HG02973 (cell line): ENCODE measurements around the gene HOXA10.

ENCODE experiments used
- ATAC-seq: cut with Tn5 transposase; IDR thresholded peaks from one replicate; pipeline ENCODE4 v1.9.1; 2021; ENCODE audit warnings: moderate library complexity; ENCODE audit not compliant: unreplicated experiment

HOXA10 gene

DNA sequence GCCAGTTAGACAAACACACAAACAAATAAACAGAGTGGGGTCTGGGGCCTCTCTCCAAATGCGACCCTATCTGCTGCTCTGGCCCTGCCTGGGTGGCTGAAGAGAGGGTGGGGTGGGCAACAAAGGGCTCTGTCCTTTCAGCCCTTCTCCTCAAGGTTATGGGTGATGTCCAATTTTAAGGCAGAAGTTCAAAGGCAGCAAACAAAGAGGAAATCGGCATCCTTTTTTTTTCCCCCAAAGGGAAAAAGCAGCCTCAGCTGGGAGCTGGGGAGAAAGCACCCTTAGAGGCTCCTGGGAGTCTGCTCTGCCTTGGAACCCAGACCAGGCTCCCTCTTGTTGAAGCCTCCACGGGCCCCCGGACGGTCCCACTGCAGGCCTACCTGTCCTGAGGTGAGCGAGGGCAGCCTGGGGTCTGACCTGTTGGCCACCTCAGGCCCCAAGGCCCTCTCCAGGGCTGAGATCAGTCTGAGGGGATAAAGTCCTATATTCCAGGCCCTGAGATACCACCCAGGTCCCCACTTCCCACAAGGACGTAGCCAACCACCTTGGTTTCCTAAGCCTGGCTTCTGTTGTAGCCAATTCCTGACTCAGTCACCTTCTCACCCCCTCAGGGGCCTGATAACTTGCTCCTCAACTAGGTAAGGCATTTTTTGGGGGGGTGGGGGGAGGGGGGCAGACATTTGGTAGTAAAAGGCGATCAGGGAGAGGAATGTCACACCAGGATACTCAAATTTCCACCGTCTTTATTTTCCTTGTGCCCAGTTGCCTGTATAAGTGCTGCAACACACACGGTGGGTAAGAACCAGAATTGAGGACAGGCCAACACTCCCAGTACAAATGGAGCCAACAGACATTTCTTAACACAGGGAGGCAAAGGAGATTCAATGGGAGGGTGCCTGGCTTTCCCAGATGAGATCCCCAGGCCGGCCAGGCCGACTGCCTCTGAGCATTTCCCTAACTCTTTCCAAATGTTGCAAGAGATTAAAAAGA is 6.6 kb upstream of the HOXA10 start:
- ATAC-seq = no peak

DNA sequence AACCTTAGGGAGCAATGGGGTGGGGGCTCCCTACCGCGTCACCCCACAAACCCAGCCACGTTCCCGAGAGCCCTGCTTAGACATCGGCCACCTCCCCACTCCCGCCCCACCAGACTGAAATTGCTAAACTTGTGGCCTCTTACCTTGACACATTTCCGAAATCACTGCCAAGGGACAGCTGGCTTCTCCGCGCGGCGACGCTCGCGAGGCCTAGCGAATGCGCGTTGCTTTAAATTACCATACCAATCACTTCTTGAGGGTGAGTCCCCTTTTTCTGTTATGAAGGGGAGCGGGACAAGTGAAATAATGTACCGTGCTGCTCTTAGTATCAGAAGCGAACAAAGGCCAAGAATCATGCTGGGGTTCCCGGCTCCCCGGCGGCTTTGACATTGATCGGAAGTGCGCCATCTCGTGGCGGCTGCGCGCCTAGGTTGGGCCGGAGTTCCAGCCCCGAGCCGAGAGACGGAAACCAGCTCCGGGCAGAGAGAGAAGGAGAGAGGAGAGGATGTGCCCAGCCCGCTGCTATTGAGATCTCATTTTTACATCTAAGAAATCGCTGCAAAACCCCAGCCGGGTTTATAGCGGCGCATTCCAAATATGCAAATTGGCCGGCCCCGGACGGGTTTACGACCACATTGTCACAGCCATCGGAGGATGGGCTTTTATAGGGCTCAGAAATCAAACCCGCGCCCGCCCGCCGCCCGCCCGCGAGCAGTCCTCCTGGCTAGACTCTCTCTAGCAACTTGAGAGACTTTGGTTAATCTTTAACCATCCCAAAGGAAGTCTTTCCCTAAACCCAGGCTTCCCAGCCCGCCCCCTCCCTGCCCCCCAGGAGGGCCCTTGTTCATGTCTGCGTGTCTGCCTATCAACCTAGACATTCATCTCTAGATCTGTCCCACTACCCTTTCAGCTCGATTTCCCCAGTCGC is 5.6 kb upstream of the HOXA10 start:
- no peak for ATAC-seq

DNA sequence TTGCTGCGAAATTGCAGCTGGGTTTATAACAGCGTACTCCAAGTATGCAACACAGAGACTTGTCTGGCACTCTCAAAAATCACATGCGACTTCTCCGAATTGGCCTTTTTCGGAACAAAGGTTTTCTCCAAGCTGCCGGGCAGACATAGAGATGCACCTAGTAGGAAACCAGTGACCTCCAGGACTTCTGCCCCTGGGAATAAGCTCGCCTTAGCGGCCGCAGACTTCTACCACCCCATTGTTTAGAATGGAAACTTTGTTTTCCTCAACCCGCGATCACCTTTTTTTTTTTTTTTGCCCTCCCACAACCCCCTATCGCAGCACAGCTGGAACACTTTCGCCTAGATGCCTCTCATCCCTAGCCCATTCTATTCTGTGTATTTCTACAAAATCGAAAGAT is 4.9 kb upstream of the HOXA10 start:
- ATAC-seq = no peak

DNA sequence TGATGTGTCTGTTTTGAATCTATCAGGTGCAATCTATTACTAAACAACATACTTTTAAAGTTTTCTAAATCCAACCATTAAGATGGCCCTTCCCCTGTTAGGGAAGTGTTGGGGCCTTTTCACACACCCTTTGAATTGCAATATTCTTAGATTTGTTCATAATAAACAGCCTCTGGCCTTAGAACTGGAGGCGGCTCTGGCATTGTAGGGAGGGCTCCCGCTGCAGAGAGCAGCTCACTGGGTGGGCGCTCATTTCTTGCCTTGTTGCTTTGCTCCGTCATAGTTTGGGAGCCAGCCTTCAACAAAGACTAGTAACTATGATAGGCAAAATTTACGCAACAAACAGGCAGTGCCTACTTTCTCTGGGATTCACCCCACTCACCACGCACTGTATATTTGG is 4.2 kb upstream of the HOXA10 start:
- no peak for ATAC-seq

DNA sequence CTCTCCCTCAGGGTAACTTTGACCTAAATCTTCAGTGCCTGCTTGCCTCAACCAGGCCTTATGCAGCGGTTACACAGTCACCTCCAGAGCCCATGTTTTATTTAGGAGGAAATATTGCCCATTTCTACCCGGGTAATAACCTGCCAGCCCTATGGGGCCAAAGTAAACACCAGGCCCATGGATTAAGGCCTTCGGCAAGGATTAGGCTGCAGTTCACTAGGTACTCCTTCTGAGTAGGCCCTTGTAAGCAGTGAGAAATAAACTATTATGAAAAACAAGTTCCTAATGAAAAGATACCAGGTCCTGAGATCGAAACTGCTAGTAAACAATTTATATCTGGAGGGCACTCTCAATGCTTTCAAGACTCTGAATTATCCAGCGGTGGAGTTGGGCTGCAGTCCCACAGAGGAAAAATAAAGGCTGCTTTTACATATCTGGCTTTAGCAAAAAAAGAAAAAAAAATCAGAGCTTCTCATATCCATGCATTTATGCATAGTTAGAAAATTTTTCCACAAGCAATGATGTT is 3.7 kb upstream of the HOXA10 start:
- ATAC-seq = no peak

DNA sequence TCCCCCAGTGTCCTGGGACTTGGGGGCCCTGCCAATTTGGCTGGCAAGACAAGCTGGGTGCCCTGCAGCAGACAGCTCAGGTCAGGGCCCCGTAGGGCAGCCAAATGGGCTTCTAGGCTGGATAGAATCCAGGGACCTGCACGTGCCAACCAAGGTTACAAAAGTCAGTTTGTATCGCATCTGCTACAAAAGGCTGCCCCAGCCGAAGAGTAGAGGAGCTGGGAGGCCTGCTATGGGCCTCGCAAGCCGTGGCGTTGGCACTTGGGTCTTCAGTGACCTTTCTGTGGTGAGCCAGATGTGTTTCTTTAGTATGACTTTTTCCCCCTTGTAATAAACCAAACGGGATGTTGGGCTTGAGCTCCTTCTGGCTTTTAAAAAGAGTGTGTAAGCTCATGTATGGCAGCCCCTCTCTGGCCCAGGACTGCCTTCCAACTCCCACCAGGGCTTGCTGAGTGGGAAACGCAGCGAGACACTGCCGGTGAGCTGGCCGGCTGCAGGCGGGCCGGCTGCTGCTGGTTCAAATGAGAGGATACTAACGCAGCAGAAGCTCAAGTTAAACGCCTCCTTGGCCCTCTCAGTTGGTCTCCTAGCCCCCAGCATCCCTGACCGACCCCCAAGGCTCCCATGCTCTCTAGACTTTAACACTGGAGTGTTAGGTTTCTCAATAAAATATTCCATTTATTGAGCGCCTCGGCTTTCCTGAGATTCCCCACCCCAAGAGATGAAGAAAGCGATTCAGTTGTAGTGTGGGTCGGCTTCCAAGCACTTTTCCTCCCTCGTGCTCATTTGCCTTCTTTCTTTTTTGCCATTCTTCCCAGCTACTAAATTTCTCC is 3.1 kb upstream of the HOXA10 start:
- ATAC-seq = no peak

DNA sequence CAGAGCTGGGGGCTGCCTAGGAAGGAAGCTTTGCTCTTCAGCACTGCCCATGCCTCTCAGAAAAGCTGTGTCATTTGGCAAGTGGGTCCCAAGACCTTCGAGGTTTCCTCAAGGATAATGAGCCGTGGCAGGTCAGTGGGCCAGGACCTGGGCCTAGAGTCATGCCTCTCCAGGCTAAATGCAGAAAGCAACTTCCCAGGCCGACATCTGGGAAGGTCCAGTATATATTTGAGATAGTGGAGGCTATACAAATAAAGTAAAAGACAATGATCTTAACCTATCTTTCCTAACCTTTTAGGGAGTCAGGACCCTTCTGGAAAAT is 2.4 kb upstream of the HOXA10 start:
- ATAC-seq = no peak

DNA sequence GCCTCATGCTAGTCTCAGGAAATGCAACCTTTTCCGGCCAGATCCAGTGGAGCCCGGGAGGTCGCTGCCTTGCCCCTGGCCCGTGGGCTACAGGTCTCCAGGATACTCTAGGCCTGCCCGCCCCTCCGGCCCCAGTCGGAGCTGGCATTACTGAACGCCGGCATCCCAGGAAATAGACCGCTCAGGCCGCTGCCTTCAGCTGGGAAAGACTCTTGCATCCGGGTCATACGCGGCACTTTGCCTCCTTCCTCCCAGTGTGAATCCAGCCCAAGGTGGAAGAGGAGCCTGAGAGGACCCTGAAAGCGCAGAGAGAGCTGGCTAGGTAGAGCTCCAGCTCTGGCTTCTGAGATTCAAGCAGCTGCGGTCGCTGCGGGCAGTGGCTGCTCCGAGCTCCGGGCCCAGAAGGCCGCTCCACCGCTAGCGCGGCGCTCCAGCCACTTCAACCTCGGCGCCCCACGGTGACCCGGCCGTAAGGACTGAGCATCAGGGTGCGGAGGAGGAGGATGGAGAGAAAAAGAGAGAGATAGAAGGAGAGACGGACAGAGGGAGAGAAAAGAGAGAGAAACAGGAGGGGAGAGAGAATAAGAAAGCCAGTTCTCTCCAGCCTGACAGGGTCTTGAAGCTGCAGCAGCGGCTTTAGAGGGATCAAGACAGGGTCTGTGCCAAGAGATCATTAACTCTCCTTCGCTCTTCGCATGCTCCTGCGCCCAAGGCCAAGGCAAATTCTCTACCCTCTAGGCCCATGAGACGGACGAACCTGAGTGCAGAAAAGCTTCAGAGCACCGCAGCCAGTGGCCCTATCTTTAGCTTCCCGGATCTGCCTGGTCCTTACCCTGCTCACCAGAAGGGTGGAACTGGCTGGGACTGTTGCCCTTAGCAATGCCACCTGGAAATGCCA is 1.8 kb upstream of the HOXA10 start:
- ATAC-seq = no peak

DNA sequence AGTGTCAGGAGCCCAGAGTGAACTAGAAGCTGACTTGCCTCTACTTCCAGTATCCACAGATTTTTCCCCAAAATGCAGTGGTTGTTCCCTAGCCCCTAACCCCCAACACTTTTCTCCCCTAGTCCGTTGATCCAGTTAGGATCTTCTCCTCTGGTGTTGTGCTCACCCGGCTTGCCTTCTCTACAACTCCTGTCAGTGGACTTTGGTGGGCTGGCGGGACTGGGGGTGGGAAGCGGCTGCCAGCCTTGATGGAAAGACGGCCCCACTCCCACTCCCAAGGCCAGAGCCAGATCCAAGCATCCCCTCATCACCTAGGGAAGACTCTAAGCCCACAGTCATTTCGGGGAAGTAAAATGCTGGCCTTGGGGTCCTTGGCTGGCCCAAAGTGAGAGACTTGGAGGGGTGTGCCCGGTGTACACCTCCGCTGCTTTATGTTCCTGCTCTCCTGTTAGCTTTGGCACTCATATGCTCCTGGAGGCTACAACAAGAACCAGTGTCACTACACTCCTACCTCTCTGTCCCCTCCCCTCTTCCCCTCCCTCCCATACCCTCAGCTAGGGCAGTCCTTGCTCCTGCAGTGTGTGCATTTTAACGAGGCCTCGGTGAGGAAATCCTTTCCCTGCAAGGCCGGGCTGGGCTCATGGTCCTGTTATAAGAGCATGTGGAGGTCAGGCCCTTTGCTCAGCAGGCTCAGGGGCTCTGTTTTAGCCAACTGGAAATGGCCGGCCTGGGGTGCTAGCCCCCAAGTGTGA is 930 bp upstream of the HOXA10 start:
- ATAC-seq = no peak

DNA sequence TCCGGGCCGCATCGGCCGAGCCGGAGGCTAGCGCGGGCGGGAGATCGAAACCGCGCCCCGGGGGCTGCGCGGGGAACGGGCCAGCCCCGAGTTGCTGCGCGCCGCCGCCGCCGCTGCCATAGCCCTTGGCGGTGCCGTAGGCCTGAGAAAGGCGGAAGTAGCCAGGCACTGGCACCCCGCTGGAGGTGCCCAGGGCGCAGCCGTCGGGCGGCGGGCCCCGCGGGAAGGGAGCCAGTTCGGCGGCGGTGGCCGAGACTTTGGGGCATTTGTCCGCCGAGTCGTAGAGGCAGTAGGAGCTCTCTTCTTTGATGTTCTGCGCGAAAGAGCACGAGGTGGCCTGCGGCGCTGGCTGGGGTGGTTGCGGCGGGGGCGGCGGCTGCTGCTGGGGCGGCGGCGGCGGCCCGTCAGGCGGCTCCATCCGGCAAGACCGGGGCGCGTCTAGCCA is 587 bp downstream of the HOXA10 start:
- no peak for ATAC-seq

DNA sequence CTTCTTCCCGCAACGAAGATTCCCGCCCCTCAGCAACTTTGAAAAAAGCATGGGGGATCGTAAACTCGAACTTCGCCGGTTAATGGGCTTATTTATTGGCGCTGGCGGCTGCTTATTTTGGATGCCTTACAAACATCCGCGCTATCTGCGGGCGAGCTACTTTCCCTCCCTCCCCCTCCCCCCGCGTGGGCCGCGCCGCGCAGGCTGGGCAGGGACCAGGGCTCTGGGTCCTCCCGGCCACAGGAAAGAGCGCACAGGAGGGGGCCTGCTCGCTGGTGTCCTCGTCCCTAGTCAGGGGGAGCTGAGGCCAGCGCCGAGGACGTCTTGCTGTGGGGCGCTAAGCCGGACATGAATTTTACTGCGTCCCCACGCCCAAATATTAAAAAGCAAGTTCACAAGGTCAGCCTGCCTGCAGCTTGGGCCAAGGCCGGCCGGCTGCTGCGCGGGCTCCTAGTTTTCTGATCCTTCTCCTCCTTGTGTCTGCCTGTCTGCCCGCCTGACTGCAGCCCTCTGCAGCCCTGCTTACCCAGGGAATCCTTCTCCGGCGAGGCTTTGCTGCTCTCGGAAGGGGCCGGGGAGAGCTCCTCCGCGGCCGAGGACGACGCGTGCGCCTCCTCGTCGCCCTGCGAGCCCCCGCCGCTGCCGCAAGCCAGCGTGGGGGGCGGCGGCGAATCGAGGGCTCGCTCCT is 1.2 kb downstream of the HOXA10 start:
- no peak for ATAC-seq

DNA sequence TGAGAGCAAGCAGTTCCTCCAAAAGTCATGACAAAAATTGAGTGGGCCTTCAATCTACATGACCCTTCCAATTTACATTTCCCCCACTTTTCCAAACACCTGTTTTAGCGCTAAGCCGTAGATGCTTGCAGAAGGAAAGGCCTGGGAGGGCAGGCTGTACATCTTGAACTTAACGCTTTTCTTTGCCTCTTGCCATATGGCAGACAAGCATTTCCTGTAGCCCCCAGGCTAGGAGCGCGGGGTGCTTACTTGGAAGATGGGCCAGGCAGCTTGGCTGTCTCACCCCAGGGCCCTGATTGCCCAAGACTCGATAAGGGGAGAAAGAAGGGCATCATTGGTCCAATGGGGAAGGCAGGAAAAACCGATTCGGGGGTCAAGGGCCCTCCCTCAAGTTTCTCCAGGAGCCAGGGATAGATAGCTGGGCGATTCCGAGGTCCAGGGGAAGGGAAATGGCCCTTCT is 1.8 kb downstream of the HOXA10 start:
- no peak for ATAC-seq

DNA sequence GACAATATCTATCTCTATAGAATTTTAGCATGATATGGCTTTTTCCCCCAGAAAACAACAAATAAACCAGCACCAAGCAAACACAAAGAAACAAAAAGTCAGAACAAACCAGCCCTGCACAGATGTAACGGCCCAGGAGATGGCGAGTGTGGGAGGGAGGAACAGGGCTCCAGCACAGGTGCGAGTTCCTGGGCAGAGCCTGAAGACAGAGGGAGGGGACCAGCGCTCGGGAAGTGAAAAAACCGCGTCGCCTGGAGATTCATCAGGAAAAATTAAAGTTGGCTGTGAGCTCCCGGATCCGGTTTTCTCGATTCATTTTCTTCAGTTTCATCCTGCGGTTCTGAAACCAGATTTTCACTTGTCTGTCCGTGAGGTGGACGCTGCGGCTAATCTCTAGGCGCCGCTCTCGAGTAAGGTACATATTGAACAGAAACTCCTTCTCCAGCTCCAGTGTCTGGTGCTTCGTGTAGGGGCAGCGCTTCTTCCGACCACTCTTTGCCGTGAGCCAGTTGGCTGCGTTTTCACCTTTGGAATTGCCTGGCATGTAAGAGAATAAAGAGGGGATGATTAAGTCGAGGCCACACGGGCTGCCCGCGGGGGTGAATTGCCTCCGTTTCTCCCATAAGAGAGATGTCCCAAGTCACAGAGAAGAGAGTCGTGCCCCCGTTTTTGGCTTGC is 2.3 kb downstream of the HOXA10 start:
- ATAC-seq = no peak

DNA sequence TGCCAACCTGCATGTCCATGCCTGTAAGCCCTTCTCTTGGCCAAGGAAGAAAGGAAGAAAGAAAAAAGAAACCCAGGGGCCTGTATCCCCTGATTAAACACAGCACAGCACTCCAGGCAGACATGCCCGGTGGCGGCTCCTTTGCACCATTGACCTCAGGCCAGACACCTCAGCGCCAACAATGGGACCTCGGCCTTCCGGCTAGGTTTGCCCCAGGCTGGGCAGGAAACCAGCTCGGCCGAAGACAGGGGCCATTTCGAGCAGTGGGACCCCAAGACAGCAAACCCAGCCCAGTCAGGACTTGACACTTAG is 2.8 kb downstream of the HOXA10 start:
- ATAC-seq = no peak

DNA sequence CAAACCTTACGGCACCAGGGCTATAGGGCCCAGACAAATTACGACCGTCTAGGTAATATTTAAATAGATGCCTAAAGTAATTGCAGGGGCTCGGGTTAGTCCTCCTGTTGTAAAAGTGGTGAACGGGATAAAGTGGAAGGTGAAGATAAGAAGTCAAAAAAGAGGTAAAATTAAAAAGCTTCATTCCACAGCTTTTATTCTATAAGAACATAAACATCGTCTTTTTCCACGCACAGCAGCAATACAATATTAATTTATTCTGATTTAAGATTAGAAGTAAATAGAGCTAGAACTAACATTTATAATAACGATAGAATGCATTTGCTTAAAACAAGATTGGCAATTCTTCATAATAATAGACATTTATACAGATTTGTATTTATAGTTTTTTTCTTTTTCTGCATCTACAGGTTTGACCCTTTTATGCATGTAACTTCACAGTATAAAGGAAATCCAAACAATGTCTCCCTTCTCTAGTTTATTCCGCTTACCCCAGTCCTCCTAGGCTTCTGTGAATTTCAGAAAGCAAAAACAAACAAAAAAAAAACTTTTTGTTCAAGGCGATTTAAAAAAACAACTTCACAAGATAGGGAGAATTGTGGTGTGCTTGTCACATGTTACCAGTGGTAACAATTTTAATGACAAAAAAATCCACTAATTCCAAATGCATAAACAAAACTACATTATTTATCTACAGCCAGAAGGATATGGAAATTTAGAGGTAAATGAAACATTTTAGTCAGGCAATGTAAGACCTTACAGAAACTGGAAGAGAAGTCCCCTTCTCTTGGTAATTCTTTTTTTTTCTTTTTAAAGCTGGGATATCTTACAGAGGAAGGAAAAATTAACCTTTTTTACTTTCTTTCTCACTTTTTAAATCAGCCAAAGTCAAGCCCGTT is 3.4 kb downstream of the HOXA10 start:
- no peak for ATAC-seq

DNA sequence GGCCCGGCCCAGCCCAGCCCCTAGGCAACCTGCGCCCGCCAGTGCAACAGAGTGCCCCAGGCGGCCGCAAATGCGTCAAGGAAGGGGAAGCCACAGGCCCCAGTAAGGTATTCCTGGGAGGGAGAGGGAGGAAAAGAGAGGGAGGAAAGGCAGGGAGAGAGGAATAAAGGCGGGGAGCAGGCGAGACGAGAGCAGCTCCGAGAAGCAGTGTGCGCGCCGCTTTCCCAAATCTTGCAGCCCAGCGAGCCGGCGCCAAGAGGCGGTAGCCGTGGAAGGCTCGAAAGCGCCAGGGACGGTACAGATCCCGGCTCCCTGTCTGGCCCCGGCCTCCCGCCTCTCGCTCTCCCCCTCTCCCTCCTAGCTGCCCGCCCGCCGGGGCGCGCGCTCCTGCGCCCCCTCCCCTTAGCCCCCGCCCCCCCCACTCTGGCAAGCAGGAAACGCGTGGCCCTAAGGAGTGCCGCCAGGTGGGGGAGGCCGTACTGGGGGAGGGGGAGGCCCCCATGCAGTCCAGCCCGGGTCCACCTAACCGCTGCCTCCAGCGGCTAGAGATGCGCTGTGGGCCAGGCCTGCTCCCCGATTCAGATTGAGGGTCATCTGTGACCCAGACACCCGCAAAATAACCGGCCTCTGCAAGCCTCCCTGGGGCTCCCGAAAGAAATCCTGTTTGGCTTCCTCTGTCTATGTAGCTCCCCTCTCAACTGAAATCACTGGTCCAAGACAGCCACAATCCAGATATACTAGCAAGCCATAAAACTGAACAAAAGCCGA is 4.3 kb downstream of the HOXA10 start:
- no peak for ATAC-seq
